ENCODE results near the gene CHRNB2. TPM values are rescaled to one million over a fixed set of nuclear protein-coding genes. Genes with fewer than 3 reads are reported as not detected.

CHRNB2 gene
- total and polyA plus RNA-seq, 12 donors, result 0.03 to 0.13 (median 0.06) TPM; not detected in 8

DNA sequence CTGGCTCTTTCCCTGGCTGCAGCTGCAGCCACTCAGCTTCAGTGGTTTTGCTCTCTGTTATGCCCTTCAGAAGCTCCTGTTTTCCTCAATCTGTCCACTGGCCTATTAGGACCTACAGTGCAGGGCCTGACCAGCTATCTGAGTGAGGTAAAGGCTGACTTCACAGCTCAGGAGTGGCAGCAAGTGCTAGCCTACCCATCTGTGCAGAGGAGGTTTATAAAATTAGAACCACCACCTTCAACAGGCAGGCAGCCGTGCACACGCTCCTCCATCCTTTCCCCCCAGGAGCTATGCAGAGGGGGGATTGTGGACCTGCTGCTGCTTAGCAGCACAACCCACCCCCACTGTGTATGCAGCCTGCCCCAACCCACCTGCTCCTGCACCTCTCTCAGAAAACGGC, 32.1 kb downstream of the CHRNB2 start:
- WGBS, 2 donors, result 40 to 41% methylated on average over 3 of the region's 3 CpGs
- ATAC-seq, result peak; percentile 34 to 95 (median 87)
- H3K4me3 ChIP-seq, result no peak overlapping the region
- H3K27me3 ChIP-seq, result no peaks in the 10 kb centered on the region
- peaks cover 0 to 91% (median 38%) of the 10 kb centered on the region in 9 donors for H3K36me3 ChIP-seq
- no peak for TF ChIP-seq CTCF (IDR thresholded peaks at IDR 0.05)
- H3K4me1 ChIP-seq, result peaks cover 18 to 66% (median 58%) of the 10 kb centered on the region in 9 donors
- intact Hi-C loops (cut with DNase I), result loop anchor here in 2 of 10 donors (5.0 kb wide), 2 partner anchors 32 to 37 kb away; partner anchors contain the start of gene CHRNB2 (in 1 of the 2)
- no peak for DNase-seq
- H3K27ac ChIP-seq, result peak overlapping the region in 9 of 10 donors; percentile 2 to 79 (median 57)
- no peaks in the 10 kb centered on the region for H3K9me3 ChIP-seq

GRCh38 chr1:154603317-154603716, 35.7 kb downstream of the CHRNB2 start:
- Histone ChIP-seq H3K27ac (no peak overlapping the region), H3K36me3 (peaks cover 0 to 70% (median 7%) of the 10 kb centered on the region in 9 donors), H3K4me1 (peaks cover 22 to 91% (median 83%) of the 10 kb centered on the region in 9 donors), H3K9me3 (no peaks in the 10 kb centered on the region), H3K27me3 (no peaks in the 10 kb centered on the region), H3K4me3 (no peak overlapping the region)
- ATAC-seq (no peak), DNase-seq (no peak)
- intact Hi-C loops (cut with DNase I), result loop anchor here in 1 of 10 donors (5.0 kb wide), 1 partner anchor 36 kb away; the partner anchor contains the start of gene CHRNB2
- no peak for TF ChIP-seq CTCF (IDR thresholded peaks at IDR 0.05)
- 55 to 57% methylated on average over 2 of the region's 2 CpGs for WGBS, 2 donors

DNA sequence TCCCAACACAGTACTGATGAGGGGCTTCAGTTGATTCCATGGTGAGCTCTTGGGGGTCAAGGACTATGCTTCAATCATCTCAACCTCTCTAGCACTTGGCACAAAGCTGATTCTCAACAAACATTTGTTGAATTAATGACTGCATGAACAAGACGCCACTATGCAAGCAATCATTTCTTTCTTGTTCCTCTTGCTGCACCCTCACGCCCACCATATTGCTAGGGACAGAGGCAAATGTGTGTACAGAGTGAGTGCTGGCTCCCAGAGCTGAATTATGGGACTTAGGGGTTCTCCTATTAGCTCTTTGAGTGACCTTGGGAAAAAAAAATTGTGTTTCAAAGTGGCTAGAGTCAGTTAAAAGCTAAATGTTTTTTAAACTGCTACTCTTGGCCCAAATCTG, 38.0 kb downstream of the CHRNB2 start:
- DNase-seq, result no peak
- H3K4me3 ChIP-seq, result peak overlapping the region in 3 of 10 donors; percentile 88 to 99 (median 93)
- H3K9me3 ChIP-seq, result no peaks in the 10 kb centered on the region
- no peaks in the 10 kb centered on the region for H3K27me3 ChIP-seq
- TF ChIP-seq CTCF (IDR thresholded peaks at IDR 0.05), result no peak
- no peak for ATAC-seq
- peak overlapping the region in 1 of 10 donors; percentile 12 for H3K27ac ChIP-seq
- intact Hi-C loops (cut with DNase I), result loop anchor here in 2 of 10 donors (5.0 kb wide), 2 partner anchors 38 to 48 kb away; partner anchors contain the start of genes CHRNB2 (in 1 of the 2) and UBE2Q1 (in 1 of the 2)
- peaks cover 0 to 48% (median 6%) of the 10 kb centered on the region in 9 donors for H3K36me3 ChIP-seq
- WGBS, 2 donors, result 76 to 82% methylated on average over 2 of the region's 2 CpGs
- H3K4me1 ChIP-seq, result peaks cover 9 to 86% (median 72%) of the 10 kb centered on the region in 9 donors

DNA sequence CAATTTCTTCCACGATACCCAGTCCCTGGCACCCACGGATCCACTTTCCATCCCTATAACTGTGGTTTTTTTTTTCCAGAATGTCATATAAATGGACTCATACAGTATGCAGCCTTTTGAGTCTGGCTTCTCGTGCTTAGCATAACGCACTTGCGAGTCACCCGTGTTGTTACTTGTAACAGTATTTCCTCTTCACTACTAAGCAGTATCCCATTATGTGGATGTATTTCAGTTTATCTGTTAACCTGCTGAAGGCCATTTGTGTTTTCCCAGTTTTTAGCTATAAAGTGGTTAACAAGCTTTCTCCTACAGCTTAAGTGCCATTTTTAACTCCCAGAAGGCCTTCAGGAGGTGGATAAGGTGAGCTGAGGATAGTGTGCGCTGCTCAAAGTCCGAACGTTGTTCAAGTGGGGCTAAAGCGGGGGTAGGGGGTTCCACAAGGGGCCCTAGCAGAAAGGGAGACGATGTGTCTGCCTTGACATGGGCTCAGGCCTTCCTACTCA, 39.6 kb downstream of the CHRNB2 start:
- intact Hi-C loops (cut with DNase I), result loop anchor here in 3 of 10 donors (2.0 to 5.0 kb wide), 3 partner anchors 40 to 50 kb away; partner anchors contain the start of genes UBE2Q1 (in 2 of the 3) and CHRNB2 (in 1 of the 3)
- Histone ChIP-seq H3K27me3 (no peaks in the 10 kb centered on the region), H3K36me3 (peaks cover 0 to 31% (median under 1%) of the 10 kb centered on the region in 9 donors), H3K4me3 (peak overlapping the region; percentile 66 to 99 (median 90)), H3K4me1 (peaks cover 9 to 87% (median 67%) of the 10 kb centered on the region in 9 donors), H3K27ac (peak overlapping the region in 9 of 10 donors; percentile 93 to 99 (median 98)), H3K9me3 (no peaks in the 10 kb centered on the region)
- ATAC-seq, result peak in 5 of 8 donors; percentile 9 to 28 (median 20)
- TF ChIP-seq CTCF (IDR thresholded peaks at IDR 0.05), result no peak
- no peak for DNase-seq
- 16 to 25% methylated on average over 11 of the region's 11 CpGs for WGBS, 2 donors
